Eye (tissue), 1 donor: ENCODE data around the gene MYO1E.

Experiments
- DNase-seq: peaks from one replicate; pipeline ENCODE4 v3.0.0-alpha.2; 2015

Gene MYO1E

GRCh38 chr15:59313641-59314332 lies 58.9 kb downstream of the MYO1E start:
- DNase-seq, result no peak

DNA sequence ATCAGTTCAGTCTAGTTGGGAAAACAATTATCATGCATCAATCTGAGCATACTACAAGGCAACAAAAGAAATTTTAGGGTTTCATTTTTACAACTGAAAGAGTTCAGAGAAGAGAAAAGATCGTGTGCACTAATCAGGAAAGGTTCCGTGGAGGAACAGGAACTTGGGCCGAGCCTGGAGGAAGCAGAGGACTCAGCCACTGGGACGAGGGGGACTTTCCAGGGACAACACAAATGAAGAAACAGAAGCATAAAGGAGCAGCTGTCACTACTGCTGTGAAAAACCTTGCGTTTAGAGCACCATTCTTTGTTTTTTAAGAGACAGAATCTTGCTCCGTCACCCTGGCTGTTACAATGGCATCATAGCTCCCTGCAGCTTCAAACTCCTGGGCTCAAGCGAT lies 60.5 kb downstream of the MYO1E start:
- no peak for DNase-seq

DNA sequence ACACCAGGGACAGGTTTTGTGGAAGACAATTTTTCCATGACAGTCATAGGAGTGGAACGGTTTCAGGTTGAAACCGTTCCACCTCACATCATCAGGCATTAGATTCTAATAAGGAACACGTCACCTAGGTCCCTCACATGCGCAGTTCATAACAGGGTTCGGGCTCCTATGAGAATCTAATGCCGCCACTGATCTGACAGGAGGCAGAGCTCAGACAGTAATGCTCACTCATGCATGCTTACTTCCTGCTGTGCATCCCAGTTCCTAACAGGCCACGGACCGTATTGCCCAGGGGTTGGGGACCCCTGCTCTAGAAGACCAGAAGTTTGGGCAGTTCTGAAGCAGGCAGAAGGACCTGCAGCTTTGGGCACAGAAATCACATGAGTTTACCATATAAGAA lies 61.5 kb downstream of the MYO1E start:
- DNase-seq, result peak; percentile 71

DNA sequence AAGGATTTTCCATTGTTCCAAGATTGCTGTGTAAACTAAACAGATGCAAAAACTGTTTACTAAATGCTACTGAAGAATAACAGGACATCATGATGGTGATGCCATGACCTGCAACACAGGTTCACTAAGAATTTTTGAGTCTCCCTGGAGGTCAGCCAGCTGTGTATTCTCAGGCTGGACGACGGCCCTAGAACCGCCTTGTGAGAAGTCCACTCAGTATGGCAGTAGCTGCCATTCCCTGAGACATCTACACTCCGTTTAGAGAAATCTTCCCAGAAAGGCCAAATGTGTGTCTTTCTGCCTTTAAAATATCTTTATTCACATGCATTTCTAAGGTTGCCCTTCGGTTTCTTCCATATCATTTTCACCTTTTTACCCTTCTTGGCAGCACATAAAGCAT lies 63.3 kb downstream of the MYO1E start:
- DNase-seq, result no peak

GRCh38 chr15:59307165-59307537 lies 65.5 kb downstream of the MYO1E start:
- no peak for DNase-seq

- DNase-seq, result no peak
Observed at GRCh38 chr15:59306520-59307164, 66.0 kb downstream of the MYO1E start.

- DNase-seq, result no peak
Observed at GRCh38 chr15:59304807-59305206, 67.9 kb downstream of the MYO1E start.

- DNase-seq, result no peak
Observed at GRCh38 chr15:59304034-59304795, 68.5 kb downstream of the MYO1E start.

DNA sequence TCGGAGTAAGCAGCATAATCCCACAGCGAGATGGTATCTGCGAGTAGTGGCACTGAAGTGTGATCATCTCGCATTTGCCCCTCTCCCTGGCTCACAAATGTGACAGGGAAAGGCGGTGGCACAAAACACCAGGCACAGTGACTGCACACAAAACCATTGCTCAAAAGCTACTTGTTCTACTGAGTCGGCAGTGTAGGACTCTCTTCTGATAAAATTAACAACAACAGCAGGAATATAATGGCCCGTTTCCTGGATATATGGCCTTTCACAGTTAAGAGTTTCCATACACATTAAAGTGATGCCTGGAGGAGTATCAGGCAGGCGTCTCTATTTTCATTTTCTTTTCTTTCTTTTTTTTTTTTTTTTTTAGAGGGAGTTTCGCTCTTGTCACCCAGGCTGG lies 69.0 kb downstream of the MYO1E start:
- DNase-seq, result no peak

DNA sequence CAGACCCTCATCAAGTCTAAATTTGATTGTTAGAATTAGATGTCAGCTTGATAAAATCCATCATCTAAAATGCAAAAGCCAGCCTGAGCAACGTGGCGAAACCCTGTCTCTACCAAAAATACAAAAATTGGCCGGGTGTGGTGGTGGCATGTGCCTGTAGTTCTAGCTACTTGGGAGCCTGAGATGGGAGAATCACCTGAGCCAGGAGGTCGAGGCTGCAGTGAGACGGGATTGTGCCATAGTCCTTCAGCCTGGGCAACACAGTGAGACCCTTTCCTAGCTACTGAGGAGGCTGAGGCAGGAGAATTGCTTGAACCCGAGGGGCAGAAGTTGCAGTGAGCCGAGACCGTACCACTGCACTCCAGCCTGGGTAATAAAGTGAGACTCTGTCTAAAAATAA lies 69.5 kb downstream of the MYO1E start:
- no peak for DNase-seq

- DNase-seq, result no peak
Observed at GRCh38 chr15:59301527-59301926, 71.1 kb downstream of the MYO1E start.

DNA sequence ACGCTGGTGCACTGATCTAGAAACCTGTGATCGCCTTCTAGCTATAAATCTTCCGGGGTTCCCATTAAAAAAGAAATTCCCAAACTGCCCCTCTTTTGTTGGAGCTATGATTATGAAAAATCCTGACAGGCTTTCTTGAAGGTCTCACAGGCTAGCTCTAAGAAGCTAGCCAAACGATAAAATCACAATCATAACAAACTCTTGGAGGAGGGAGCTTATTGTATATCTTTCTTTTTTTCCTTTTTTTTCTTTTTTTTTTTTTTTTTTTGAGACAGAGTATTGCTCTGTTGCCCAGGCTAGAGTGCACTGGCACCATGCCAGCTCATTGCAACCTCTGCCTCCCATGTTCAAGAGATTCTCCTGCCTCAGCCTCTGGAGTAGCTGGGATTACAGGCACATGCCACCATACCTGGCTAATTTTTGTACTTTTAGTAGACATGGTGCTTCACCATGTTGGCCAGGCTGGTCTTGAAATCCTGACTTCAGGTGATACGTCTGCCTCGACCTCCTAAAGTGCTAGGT lies 72.0 kb downstream of the MYO1E start:
- DNase-seq, result no peak

DNA sequence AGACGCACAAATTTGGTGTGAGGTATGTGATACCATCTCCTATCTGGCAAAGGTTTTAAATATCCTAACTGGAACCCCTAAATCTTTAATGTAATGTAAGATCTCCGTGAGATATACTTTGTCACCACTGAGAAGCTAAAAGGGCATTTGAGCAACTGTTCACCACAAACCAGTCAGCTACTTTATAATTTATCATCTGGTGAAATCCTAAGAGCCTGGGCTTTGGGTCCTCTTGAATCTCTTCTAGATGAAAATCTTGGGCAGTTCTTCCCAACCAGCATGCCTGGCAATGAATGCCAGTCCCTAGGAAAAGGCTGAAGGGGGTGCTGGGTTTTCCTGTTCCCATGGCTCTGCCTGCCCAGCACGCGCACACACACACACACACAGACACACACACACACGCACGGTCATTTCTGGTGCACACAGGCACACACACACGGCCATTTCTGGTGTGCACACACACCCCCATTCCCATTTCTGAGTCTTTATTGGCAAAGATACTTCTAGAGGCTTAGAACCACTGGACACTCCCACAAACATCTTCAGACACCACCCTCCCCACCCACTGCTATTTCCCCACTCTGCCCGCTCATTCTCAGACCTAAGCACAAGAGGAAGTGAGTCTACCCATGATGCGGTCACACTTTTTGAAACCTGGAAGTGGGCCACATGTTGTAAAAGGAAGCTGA lies 72.6 kb downstream of the MYO1E start:
- peak; percentile 43 for DNase-seq

GRCh38 chr15:59298854-59299250 lies 73.8 kb downstream of the MYO1E start:
- no peak for DNase-seq

- DNase-seq, result no peak
Observed at GRCh38 chr15:59298225-59298853, 74.3 kb downstream of the MYO1E start.

GRCh38 chr15:59296181-59296617 lies 76.5 kb downstream of the MYO1E start:
- DNase-seq, result peak; percentile 44

GRCh38 chr15:59295261-59296001 lies 77.2 kb downstream of the MYO1E start:
- no peak for DNase-seq

DNA sequence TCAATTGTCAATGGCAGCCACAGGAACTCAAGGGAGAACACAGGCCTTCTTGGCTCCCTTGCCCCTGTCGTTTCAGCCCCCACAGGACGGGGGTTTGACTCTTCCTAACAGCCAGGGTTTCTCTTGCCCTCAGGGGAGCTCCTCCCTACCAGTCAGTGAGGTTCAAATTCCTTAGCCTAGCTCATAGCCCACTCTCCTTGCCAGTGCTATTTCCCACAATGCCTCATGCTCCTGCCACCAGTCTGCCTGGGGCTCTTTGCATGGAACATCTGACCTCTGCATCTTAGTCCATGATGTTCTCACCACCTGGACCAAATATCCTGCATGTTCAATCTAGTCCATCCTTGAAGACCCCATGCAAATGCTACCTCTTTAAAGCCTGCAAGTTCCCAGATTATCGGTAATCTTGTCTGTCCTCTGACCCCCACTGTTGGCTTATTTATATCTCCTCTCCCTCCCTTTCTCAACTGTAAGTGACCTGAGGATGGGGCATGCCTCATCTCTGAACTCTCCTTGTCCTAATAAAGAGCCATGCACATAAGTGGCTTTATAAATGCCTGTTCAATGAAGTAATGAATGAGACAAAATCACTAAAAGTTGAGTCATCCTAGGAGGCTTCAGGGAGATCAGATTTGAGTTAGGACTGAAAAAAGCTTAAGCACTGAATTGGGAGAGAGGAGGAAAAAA lies 78.0 kb downstream of the MYO1E start:
- DNase-seq, result no peak

- DNase-seq, result peak; percentile 77
Observed at GRCh38 chr15:59292442-59293151, 80.1 kb downstream of the MYO1E start.

GRCh38 chr15:59291213-59291549 lies 81.5 kb downstream of the MYO1E start:
- no peak for DNase-seq
